Keratinocyte (primary cell): Measurements from ENCODE around the gene CCR7. TPM values are rescaled to one million over a fixed set of nuclear protein-coding genes. Genes with fewer than 3 reads are reported as not detected.

Experiments used
- DNase-seq: peaks from one replicate; pipeline ENCODE4 v3.0.0-alpha.2; 2011; ENCODE audit warnings: low read depth, missing footprints, low spot score
- FAIRE-seq: peaks from 2 replicates; lab custom pipeline; 2011; peaks lifted over from hg19 to GRCh38; lab: Jason Lieb, UNC
- H2AFZ ChIP-seq: 2 replicates; pipeline ENCODE4 v1.6.0; 2012; ENCODE audit warnings: low read length, control low read depth, inconsistent platforms; ENCODE audit not compliant: control insufficient read depth
- H3K27ac ChIP-seq: 2 replicates; pipeline ENCODE4 v1.5.1; 2011; ENCODE audit warnings: low read length; ENCODE audit not compliant: control insufficient read depth, insufficient read depth
- H3K27me3 ChIP-seq: 3 replicates; pipeline ENCODE4 v1.6.0; 2011; ENCODE audit warnings: low read length; ENCODE audit not compliant: control insufficient read depth, insufficient read depth; ENCODE audit errors: extremely low read depth
- H3K36me3 ChIP-seq, 2 experiments: 2 replicates in 1 of 2; 3 replicates in 1 of 2; pipeline ENCODE4 v1.5.1; 2011; ENCODE audit warnings: low read length in 2 of 2, mild to moderate bottlenecking in 1 of 2; ENCODE audit not compliant: control insufficient read depth in 2 of 2, insufficient read depth in 2 of 2; ENCODE audit errors: extremely low read depth in 1 of 2
- H3K4me1 ChIP-seq: 3 replicates; pipeline ENCODE4 v1.5.1; 2011; ENCODE audit warnings: low read length; ENCODE audit not compliant: control insufficient read depth, insufficient read depth; ENCODE audit errors: extremely low read depth
- H3K4me2 ChIP-seq: 3 replicates; pipeline ENCODE4 v1.6.0; 2011; ENCODE audit warnings: low read depth, low read length; ENCODE audit not compliant: control insufficient read depth, insufficient read depth; ENCODE audit errors: extremely low read depth
- H3K4me3 ChIP-seq, 3 experiments: fragments of 200-600 bp in 1 of 3; sonication (generic) in 1 of 3; 2 replicates in 2 of 3; 3 replicates in 1 of 3; pipeline ENCODE4 v1.5.1; 2011 to 2016; ENCODE audit warnings: low read length in 3 of 3, mild to moderate bottlenecking in 3 of 3, control low read depth in 2 of 3, inconsistent platforms in 1 of 3, low read depth in 1 of 3, mixed read lengths in 1 of 3, mixed run types in 1 of 3, moderate library complexity in 1 of 3; ENCODE audit not compliant: control insufficient read depth in 2 of 3, insufficient read depth in 2 of 3; ENCODE audit errors: extremely low read depth in 1 of 3
- H3K79me2 ChIP-seq: 2 replicates; pipeline ENCODE4 v1.6.0; 2012; ENCODE audit warnings: low read length; ENCODE audit not compliant: control insufficient read depth, insufficient read depth
- H3K9ac ChIP-seq: 3 replicates; pipeline ENCODE4 v1.6.0; 2011; ENCODE audit warnings: low read length; ENCODE audit not compliant: control insufficient read depth, insufficient read depth; ENCODE audit errors: extremely low read depth
- H3K9me1 ChIP-seq: 3 replicates; pipeline ENCODE4 v1.6.0; 2011; ENCODE audit warnings: low read length; ENCODE audit not compliant: control insufficient read depth, insufficient read depth; ENCODE audit errors: extremely low read depth
- H3K9me3 ChIP-seq: 2 replicates; pipeline ENCODE4 v1.5.1; 2012; ENCODE audit warnings: low read depth, low read length; ENCODE audit not compliant: control insufficient read depth
- H4K20me1 ChIP-seq: 3 replicates; pipeline ENCODE4 v1.6.0; 2011; ENCODE audit warnings: low read length; ENCODE audit not compliant: control insufficient read depth, insufficient read depth; ENCODE audit errors: extremely low read depth
- CTCF ChIP-seq, 3 experiments: IDR thresholded peaks in 1 of 3; conservative IDR thresholded peaks in 1 of 3; optimal IDR thresholded peaks in 1 of 3; 2 replicates in 2 of 3; 3 replicates in 1 of 3; pipeline versions ENCODE3 to v1.5.1; 2011; ENCODE audit warnings: low read length in 3 of 3, mild to moderate bottlenecking in 3 of 3, moderate library complexity in 2 of 3, control low read depth in 1 of 3, inconsistent platforms in 1 of 3; ENCODE audit not compliant: insufficient read depth in 2 of 3; ENCODE audit errors: extremely low read depth in 1 of 3
- EZH2 ChIP-seq: IDR thresholded peaks from one replicate; pipeline ENCODE4 v1.6.1; 2012; ENCODE audit warnings: inconsistent platforms, mild to moderate bottlenecking, low read length, moderate library complexity
- dilution Hi-C: fragments of 300-500 bp; cut with MboI; formaldehyde crosslinking; loops from one replicate; pipeline ENCODE4 v1.7.0; 2020; ENCODE audit warnings: low sequenced_read_pairs; ENCODE audit not compliant: extremely low pct_ligation_motif_present
- polyA plus RNA-seq, 5 experiments: library from polyadenylated mRNA; depleted of rRNA in 3 of 5; stranded (reverse) in 3 of 5; stranded (forward) in 1 of 5; unstranded in 1 of 5; fragments of >200 nt; gene quantifications; 1 replicate in 1 of 5; 2 replicates in 3 of 5; 3 replicates in 1 of 5; pipeline versions ENCODE4 v1.2.1 to v1.2.3, GENCODE V29; 2011 to 2012; ENCODE audit warnings: missing spikeins in 2 of 5, low read depth in 1 of 5, low replicate concordance in 1 of 5

The CCR7 gene
- polyA plus RNA-seq, 1 donor (not counting 4 experiments of a cell fraction or from before 2014, with no cell fraction given), result 0.16 TPM

- TF ChIP-seq EZH2, result no peak
- no peak for TF ChIP-seq CTCF (optimal IDR thresholded peaks at IDR 0.05 in 1 of 3, IDR thresholded peaks at IDR 0.05 in 1 of 3, conservative IDR thresholded peaks at IDR 0.05 in 1 of 3; ENCODE audit: extremely low read depth in 1 of 3, insufficient read depth in 2 of 3, low read length in 3 of 3)
- no peak overlapping the region for H3K27ac ChIP-seq
- no peaks in the 10 kb centered on the region for H3K9me3 ChIP-seq
- no peaks in the 10 kb centered on the region for H3K36me3 ChIP-seq
- H3K79me2 ChIP-seq, result no peaks in the 10 kb centered on the region
- DNase-seq, result no peak
- H2AFZ ChIP-seq, result no peak overlapping the region
- H3K27me3 ChIP-seq, result peaks cover 40% of the 10 kb centered on the region
- no peaks in the 10 kb centered on the region for H3K9me1 ChIP-seq
- no peak for FAIRE-seq
- H3K4me3 ChIP-seq, result no peak overlapping the region
- H4K20me1 ChIP-seq, result no peaks in the 10 kb centered on the region
- dilution Hi-C loops, result loop anchor here (10.0 kb wide), 1 partner anchor 151 kb away; the partner anchor contains the start of gene TOP2A
- no peak overlapping the region for H3K4me2 ChIP-seq
- no peak overlapping the region for H3K9ac ChIP-seq
- no peaks in the 10 kb centered on the region for H3K4me1 ChIP-seq
Measured at GRCh38 chr17:40565769-40566409, 617 bp upstream of the CCR7 start.

GRCh38 chr17:40564195-40564882 lies 933 bp downstream of the CCR7 start:
- H3K4me3 ChIP-seq, result no peak overlapping the region
- H3K4me1 ChIP-seq, result peaks cover 12% of the 10 kb centered on the region
- H2AFZ ChIP-seq, result no peak overlapping the region
- no peaks in the 10 kb centered on the region for H3K36me3 ChIP-seq
- H3K4me2 ChIP-seq, result no peak overlapping the region
- H3K9me3 ChIP-seq, result no peaks in the 10 kb centered on the region
- FAIRE-seq, result no peak
- H3K27ac ChIP-seq, result no peak overlapping the region
- H3K79me2 ChIP-seq, result no peaks in the 10 kb centered on the region
- no peaks in the 10 kb centered on the region for H4K20me1 ChIP-seq
- DNase-seq, result no peak
- H3K9me1 ChIP-seq, result no peaks in the 10 kb centered on the region
- H3K27me3 ChIP-seq, result peaks cover 36% of the 10 kb centered on the region
- dilution Hi-C loops, result loop anchor here (10.0 kb wide), 1 partner anchor 150 kb away; the partner anchor contains the start of gene TOP2A
- TF ChIP-seq EZH2 (no peak), CTCF (optimal IDR thresholded peaks at IDR 0.05 in 1 of 3, IDR thresholded peaks at IDR 0.05 in 1 of 3, conservative IDR thresholded peaks at IDR 0.05 in 1 of 3; ENCODE audit: extremely low read depth in 1 of 3, insufficient read depth in 2 of 3, low read length in 3 of 3) (no peak)
- no peak overlapping the region for H3K9ac ChIP-seq
